ENCODE results near the gene GGNBP2.
A peak's percentile ranks its signal among the peaks of the same experiment; 100 is the strongest.
"Not testable (repeated sequence)": the region's sequence is repeated elsewhere in the genome, so short reads cannot be mapped to it uniquely, and the experiment has no call there.

Gene GGNBP2

DNA sequence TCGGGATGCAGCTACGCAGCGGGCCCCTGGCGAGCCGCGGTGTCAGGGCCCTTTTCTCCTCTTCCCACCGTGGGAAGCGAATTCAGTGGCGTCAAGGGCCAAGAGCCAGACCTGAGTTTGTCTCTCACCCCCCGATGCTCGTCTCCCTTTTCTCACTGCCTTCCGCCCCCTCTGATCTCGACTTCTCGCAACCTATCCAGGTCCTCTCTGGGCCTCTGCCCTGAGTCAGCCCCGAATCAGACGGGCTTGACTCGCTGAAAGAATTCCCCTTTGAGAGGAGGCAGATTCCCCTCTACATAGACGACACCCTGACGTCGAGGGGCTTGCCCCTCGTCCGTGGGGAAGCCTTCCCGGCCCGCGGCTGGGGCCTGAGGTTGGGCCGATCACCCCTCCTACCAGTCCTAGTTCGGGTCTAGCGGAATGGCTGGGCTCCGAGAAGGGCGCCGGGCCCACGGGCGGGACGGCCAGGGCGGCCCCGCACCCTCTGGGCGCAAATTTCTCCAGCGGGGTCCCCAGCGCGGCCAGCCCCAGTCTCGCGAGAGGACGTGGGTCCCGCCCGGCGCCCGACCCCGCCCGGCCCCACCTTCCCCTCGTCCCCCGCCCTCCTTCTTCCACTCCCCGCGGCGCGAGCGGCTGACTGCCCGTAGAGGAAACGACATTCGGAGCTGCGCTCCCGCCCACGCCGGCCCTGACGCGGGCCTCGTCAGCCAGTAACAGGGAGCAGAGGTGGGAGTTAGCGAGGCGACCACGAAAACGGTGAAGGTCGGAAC, at the start of gene GGNBP2:
Gene GGNBP2, plus strand, starts transcription at position 613 of the 770 bp plus-strand sequence. CDS start 806 bp downstream, outside the sequence.
- peak; percentile 95 for DNase-seq

GRCh38 chr17:36495076-36495578, 49.6 kb upstream of the GGNBP2 start:
- DNase-seq: no peak

DNA sequence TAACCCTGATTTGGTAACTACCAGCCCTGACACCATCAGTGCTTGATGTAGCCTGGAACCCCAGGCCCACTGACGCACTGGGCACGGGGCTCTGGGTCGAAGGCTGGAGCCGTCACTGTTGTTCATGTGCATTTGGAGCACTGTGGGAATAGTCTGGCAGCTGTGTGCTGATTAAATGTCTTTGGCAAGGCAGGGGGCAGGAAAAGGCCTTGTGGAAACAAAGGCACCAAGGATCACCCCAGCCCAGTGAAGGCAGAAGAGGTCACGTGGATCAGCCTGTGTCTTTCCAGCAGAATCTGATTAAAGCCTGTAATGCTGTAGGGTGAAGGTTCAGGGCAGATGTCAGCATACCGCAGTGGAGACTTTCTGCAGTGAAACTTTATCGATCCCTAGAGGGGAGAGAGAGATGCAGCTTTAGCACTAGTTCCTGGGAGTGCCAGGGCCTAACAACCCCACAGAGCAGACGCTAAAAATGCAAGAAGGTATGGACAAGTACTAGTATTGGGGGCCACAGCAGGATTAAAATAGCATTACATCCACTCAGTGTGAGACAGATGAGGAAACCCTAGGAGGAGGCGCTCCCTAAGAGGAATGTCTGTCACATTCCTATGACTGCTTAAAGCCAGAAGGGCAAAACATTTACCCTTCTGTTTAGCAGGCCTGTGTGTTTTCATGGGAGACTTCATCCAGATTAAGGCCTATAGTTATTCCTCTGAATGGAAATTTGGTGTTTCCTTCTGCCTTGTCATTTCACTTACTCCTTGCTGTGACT, 48.5 kb upstream of the GGNBP2 start:
- no peak for DNase-seq

DNA sequence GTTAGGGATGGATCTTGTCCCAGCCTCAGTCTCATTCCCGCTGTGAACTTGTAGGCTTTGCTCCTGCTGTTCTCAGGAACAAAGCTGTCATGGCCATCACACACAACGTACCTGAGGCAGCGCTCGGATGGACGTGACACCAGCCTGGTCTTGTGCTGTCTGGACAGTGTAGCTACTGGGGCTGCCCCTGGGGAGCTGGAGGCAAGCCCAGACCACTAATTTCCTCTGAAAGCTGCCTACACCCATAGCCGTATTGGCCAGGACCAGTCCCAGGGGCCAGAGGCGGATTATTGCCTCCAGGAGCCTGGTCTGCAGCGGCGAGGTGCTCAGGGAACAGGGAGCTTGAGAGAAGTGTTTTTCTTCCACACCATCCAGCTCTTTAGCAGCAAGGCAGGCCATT, 46.6 kb upstream of the GGNBP2 start:
- no peak for DNase-seq

- DNase-seq: no peak
These were observed 46.0 kb upstream of the GGNBP2 start for GRCh38 chr17:36498560-36499300.

DNA sequence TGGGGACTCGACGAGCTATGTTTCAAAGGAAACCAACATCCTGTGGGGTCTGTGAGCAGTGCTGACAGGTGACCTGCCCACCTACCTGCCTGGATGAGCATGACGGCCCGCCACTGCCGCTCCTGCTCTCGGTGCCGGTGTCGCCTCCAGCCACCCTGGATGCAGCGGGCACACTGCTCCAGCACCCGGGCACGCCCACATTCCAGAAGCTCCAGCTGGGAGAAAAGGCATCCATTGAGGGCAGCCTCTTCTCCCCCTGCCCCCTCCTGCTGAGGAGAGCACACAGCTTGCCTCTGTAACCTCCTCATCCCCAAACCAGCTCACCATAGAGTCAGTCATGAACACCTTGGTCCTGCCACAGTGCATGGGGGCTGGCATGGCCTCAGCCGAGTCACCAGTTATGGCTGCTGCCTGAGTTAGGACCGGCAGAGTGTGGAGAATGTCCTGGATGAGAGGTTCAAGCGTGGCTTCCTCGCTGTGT, 43.9 kb upstream of the GGNBP2 start:
- DNase-seq: no peak

GRCh38 chr17:36501351-36501750, 43.4 kb upstream of the GGNBP2 start:
- DNase-seq: no peak

DNA sequence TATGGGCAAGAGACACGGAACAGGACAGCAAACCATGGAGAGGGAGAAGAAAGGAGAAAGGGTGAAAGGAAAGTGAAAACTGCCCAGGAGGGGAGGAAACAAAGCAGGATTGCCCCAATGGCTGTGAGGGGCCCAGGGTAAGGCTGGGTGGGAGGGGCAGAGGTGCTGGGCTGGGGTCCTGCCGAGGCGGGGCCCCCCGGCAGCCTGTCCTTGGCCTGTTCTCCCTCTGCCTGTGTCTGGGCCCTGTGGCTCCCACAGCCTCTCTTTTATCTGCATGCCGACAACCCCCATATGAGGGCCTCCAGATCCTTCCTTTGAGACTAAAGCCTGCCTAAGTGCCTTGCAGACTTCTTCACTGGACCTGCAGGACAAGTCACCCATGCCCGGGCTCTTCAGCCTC, 42.8 kb upstream of the GGNBP2 start:
- DNase-seq: no peak

GRCh38 chr17:36503456-36504155, 41.1 kb upstream of the GGNBP2 start:
- no peak for DNase-seq

DNA sequence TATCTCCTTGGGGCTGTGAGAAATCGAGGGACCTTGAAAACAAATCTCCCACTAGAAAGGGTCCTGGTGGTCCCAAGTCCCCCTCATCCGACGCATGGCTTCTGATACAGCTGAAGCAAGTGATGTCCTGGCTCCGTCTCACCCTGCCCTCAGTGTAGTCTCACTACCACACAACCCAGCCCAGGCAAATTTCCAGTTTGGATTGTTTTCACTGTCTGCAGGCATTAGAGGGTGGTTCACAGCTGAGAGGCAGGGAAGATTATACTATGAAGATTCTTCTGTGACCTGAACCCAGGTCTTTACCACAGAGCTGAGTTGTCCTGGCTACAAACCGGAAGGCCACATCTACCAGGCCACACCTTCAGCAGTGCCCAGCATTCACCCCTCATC, 40.6 kb upstream of the GGNBP2 start:
- no peak for DNase-seq

DNA sequence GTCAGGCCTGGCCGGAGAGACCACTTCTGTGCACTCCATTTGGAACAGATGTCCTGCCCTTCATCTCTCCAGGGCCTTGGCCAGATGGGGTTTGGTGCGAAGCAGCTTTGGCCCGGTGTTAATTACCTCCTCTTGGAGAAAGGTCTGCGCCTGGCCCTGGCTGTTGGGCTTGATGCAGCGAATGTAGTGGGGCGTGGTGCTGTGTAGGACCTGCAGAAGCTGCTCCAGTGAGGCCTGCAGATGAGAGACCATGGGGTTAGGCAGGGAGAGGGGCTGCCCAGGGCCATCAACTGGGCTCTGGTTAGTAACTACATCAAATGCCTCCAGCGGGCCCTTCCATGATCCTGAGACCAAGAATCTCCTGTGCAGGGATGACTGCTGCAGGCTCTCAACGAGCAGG, 39.5 kb upstream of the GGNBP2 start:
- no peak for DNase-seq

GRCh38 chr17:36506249-36506826, 38.4 kb upstream of the GGNBP2 start:
- no peak for DNase-seq

- no peak for DNase-seq
These were observed 37.9 kb upstream of the GGNBP2 start for GRCh38 chr17:36506831-36507230.

- no peak for DNase-seq
These were observed 37.5 kb upstream of the GGNBP2 start for GRCh38 chr17:36507266-36507665.

- DNase-seq: not testable (repeated sequence)
These were observed 36.3 kb upstream of the GGNBP2 start for GRCh38 chr17:36508439-36508838.

DNA sequence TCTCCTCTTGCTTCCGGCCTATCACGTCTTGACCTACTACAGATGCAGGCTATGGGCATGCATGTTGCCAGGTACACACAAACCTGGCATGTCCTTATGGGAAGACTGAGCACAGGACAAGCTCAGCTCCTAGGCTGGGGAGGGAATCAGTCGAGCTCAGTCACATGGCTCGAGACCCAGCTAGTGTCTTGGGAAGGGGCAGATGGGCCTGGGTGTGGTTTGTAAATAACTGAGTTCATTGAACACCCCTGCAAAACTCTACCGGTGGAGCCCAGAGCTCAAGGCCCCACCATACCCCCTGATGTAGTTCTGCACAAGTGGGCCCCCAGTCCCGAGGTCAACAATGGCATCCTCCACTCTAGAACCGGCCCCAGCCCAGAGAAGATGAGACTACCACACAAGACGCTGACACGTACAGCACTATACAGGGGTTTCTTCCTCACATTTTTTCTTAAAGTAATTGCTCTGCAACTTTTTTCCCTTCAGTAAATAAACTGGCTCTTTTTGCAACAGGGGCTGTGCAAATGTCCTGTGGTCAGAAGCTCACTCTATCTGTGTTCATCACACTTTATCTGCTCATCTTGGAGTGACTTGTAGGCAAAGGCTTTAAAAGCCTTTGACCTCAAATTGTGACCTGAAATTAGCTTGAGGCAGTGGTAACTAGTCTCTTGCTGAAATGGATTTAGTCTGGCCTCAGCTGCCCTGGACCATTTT, 35.3 kb upstream of the GGNBP2 start:
- no peak for DNase-seq

- no peak for DNase-seq
These were observed 34.1 kb upstream of the GGNBP2 start for GRCh38 chr17:36510636-36511035.

GRCh38 chr17:36511216-36511615, 33.5 kb upstream of the GGNBP2 start:
- DNase-seq: no peak

DNA sequence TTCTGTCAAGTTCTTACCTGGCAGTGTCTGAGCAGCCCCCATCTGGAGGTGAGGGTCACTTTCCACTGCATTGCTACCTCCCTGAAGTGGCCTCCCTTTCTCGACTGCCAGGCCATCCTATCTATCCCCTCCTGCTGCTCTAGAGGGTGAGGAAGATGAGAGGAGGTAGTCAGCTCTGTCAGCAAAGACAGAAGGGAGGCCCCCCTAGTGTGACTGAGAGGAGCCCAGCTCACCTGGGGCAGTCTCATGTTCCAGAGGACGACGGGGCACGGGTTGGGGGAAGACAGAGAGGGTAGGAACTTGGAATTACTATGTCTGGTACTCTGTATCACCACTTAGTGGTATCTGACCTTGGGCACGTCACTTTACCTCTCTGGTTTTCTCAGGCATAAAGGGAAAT, 32.1 kb upstream of the GGNBP2 start:
- DNase-seq: no peak

DNA sequence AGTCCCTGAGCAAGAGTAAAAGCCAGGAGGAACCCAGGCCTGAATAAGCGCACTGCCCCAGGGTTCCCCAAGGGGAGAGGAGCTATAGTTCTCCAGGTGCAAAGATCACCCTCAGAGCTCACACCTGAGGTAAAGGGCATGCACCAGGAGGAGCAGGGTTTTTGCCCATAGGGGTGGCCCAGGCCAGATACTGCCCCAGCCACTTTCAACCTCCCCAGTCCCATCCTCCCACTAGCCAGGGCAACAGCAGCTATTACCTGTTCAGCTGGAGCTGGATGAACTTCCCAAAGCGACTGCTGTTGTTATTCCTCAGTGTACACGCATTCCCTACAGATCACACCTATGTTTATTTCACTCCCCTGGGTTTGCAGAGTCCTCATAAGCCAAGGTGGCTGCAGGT, 29.9 kb upstream of the GGNBP2 start:
- DNase-seq: no peak

- no peak for DNase-seq
These were observed 28.9 kb upstream of the GGNBP2 start for GRCh38 chr17:36515837-36516236.

- DNase-seq: no peak
These were observed 21.6 kb upstream of the GGNBP2 start for GRCh38 chr17:36523113-36523512.
